ENCODE results near the gene KLRC1. TPM values are rescaled to one million over a fixed set of nuclear protein-coding genes. Genes with fewer than 3 reads are reported as not detected.
"Not testable (repeated sequence)": the region's sequence is repeated elsewhere in the genome, so short reads cannot be mapped to it uniquely, and the experiment has no call there.

The KLRC1 gene
- polyA plus RNA-seq, 1 donor = 3.7 TPM

DNA sequence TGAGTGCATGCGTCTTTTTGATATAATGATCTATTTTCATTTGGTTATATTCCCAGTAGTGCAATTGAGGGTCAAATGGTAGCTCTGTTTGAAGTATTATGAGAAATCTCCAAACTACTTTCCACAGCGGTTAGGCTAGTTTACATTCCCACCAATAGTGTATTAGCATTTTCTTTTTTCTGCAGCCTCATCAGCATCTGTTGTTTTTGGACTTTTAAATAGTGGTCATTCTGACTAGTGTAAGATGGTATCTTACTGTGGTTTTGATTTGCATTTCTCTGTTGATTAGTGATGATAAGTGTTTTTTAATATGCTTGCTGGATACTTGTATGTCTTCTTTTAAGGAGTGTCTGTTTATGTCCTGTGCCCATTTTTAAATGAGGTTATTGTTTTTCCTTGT lies 3.7 kb upstream of the KLRC1 start:
- peaks cover 2% of the 10 kb centered on the region for H3K9me3 ChIP-seq (ENCODE audit: control insufficient read depth, low read depth, low read length)
- H3K4me3 ChIP-seq (ENCODE audit: low read length) = no peak overlapping the region
- H3K27ac ChIP-seq (ENCODE audit: low read length) = no peak overlapping the region
- H3K36me3 ChIP-seq (ENCODE audit: control insufficient read depth, insufficient read depth, low read length) = no peaks in the 10 kb centered on the region
- no peaks in the 10 kb centered on the region for H3K27me3 ChIP-seq (ENCODE audit: control insufficient read depth, insufficient read depth, low read length)
- WGBS (ENCODE audit: insufficient coverage, low lambda C conversion rate) = no CpG with 5 or more reads among the region's 2 CpGs
- H3K4me1 ChIP-seq (ENCODE audit: control insufficient read depth, insufficient read depth, low read length) = no peaks in the 10 kb centered on the region
- no peak for DNase-seq

DNA sequence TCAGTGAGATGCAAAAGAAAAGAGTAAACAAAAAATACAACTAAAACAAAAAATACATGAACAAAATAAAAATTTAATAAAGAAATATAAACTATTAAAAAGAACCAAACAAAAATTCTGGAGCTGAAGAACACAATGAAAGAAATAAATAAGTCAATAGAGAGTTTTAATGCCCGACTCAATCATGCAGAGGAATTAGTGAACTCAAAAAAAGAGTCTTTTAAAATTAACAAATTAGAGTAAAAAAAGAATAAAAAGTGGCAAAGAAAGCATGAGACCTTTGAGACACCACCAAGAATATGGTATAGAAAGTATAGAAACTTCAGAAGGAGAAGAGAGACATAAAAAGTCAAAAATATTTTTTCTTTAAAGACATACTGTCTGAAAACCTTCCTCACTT lies 2.6 kb upstream of the KLRC1 start:
- DNase-seq = no peak
- Histone ChIP-seq H3K4me1 (ENCODE audit: control insufficient read depth, insufficient read depth, low read length) (no peaks in the 10 kb centered on the region), H3K4me3 (ENCODE audit: low read length) (no peak overlapping the region), H3K36me3 (ENCODE audit: control insufficient read depth, insufficient read depth, low read length) (no peaks in the 10 kb centered on the region), H3K27me3 (ENCODE audit: control insufficient read depth, insufficient read depth, low read length) (no peaks in the 10 kb centered on the region), H3K27ac (ENCODE audit: low read length) (no peak overlapping the region), H3K9me3 (ENCODE audit: control insufficient read depth, low read depth, low read length) (no peaks in the 10 kb centered on the region)
- WGBS (ENCODE audit: insufficient coverage, low lambda C conversion rate) = 89% methylated on average over 1 of the region's 1 CpG

DNA sequence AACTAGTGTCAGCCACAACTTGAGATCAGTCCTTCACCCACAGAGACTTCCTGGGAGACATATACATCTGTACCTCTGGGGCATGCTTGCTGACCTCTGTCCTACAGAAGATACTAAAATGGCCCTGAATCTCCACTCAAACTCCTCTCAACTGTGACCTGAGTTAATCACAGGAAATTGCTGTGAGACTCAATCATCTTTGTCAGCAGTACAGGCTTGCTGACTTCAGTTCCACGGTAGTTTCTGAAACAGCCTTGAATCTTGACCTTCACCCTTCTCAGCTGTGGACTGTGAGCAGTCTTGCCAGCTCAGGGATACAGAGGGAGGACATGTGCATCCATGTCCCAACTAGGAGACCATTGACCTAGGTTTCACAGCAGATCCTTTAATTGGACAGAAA lies 1.4 kb upstream of the KLRC1 start:
- no peaks in the 10 kb centered on the region for H3K27me3 ChIP-seq (ENCODE audit: control insufficient read depth, insufficient read depth, low read length)
- no peak overlapping the region for H3K4me3 ChIP-seq (ENCODE audit: low read length)
- no peak overlapping the region for H3K27ac ChIP-seq (ENCODE audit: low read length)
- no CpG with 5 or more reads among the region's 1 CpG for WGBS (ENCODE audit: insufficient coverage, low lambda C conversion rate)
- no peaks in the 10 kb centered on the region for H3K4me1 ChIP-seq (ENCODE audit: control insufficient read depth, insufficient read depth, low read length)
- no peaks in the 10 kb centered on the region for H3K9me3 ChIP-seq (ENCODE audit: control insufficient read depth, low read depth, low read length)
- no peak for DNase-seq
- no peaks in the 10 kb centered on the region for H3K36me3 ChIP-seq (ENCODE audit: control insufficient read depth, insufficient read depth, low read length)

DNA sequence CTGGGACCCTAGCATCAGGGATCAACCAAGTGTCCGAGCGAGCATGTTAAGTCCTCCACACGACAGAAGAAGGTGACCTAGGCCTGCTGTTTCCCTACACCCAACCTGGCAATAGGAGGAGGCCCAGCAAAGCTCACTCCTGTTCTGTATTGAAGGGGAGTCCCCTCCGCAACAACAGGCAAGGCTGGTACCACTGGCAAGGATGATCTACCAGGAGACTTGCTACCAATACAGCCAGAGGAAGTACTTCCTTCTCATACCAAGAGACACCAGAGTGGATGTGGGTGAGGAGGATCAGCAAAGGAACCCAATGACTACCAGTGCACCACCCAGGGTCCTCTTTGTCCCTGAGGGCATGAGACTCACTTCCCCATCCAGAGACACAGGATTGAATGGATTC lies 4.9 kb downstream of the KLRC1 start:
- H3K27ac ChIP-seq (ENCODE audit: low read length) = no peak overlapping the region
- no peaks in the 10 kb centered on the region for H3K4me1 ChIP-seq (ENCODE audit: control insufficient read depth, insufficient read depth, low read length)
- H3K27me3 ChIP-seq (ENCODE audit: control insufficient read depth, insufficient read depth, low read length) = no peaks in the 10 kb centered on the region
- H3K36me3 ChIP-seq (ENCODE audit: control insufficient read depth, insufficient read depth, low read length) = no peaks in the 10 kb centered on the region
- no peaks in the 10 kb centered on the region for H3K9me3 ChIP-seq (ENCODE audit: control insufficient read depth, low read depth, low read length)
- DNase-seq = no peak
- H3K4me3 ChIP-seq (ENCODE audit: low read length) = no peak overlapping the region
- no CpG with 5 or more reads among the region's 4 CpGs for WGBS (ENCODE audit: insufficient coverage, low lambda C conversion rate)

DNA sequence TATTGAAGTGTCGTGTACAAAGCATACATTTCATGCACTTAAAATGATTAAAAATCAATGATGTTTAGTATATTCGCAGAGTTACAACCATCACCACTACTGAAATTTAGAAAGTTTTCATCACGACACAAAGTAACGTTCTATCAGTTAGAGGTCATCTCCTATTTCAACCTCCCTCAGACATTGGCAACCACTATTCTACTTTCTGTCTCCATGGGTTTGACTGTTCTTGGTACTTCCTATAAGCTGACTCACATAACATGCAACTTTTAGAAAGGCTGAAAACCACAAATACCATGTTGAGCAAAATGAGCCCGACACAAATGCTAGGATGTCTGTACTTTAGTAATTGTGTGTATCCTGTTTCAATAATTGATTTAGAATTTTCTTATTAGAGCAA lies 7.1 kb downstream of the KLRC1 start:
- no CpG with 5 or more reads among the region's 5 CpGs for WGBS (ENCODE audit: insufficient coverage, low lambda C conversion rate)
- H3K36me3 ChIP-seq (ENCODE audit: control insufficient read depth, insufficient read depth, low read length); H3K9me3 ChIP-seq (ENCODE audit: control insufficient read depth, low read depth, low read length); H3K4me3 ChIP-seq (ENCODE audit: low read length); DNase-seq; H3K4me1 ChIP-seq (ENCODE audit: control insufficient read depth, insufficient read depth, low read length); H3K27ac ChIP-seq (ENCODE audit: low read length); H3K27me3 ChIP-seq (ENCODE audit: control insufficient read depth, insufficient read depth, low read length): not testable (repeated sequence)

DNA sequence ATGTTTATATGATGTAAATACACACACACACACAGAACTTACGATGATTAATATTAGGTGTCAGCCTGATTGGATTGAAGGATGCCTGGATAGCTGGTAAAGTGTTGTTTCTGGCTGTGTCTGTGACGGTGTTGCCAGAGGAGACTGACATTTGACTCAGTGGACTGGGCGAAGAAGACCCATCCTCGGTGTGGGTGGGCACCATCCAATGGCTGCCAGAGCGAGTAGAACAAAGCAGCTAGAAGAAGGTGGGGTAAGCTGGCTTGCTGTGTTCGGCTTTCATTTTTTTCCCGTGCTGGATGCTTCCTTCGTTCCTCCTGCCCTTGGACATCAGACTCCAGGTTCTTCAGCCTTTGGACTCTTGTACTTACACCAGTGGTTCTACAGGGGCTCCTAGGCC lies 12.0 kb downstream of the KLRC1 start:
- not testable (repeated sequence) for H3K27ac ChIP-seq (ENCODE audit: low read length); DNase-seq; H3K4me3 ChIP-seq (ENCODE audit: low read length); H3K9me3 ChIP-seq (ENCODE audit: control insufficient read depth, low read depth, low read length); H3K27me3 ChIP-seq (ENCODE audit: control insufficient read depth, insufficient read depth, low read length); H3K36me3 ChIP-seq (ENCODE audit: control insufficient read depth, insufficient read depth, low read length); H3K4me1 ChIP-seq (ENCODE audit: control insufficient read depth, insufficient read depth, low read length)
- WGBS (ENCODE audit: insufficient coverage, low lambda C conversion rate) = no CpG with 5 or more reads among the region's 8 CpGs

DNA sequence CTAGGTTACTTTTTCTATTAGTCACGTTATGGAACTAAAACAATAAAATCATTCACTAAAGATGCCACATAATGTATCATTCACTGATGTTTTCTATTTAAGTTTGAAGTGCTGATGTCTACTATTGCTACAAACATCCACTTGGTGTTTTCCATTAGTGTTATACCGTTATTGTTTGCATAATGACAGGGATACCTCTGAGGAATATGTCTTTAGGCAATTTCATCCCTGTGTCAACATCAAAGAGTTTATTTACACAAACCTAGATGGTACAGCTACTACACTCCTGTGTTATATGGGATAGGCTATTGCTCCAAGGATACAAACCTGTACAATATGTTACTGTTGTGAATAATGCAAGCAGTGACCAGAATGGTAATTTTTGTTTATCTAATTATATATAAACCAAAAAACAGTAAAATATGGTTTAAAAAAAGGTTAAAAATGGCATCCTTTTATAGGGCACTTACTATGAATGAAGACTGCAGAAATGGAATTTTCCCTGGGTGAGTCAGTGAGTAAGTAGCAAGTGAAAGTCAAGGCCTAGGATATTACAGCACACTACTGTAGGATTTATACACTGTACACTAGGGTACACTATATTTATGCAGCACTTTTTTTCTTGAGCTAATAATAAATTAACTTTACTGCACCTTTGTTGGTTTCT lies 13.4 kb downstream of the KLRC1 start:
- not testable (repeated sequence) for H3K27ac ChIP-seq (ENCODE audit: low read length); H3K27me3 ChIP-seq (ENCODE audit: control insufficient read depth, insufficient read depth, low read length); DNase-seq; H3K4me3 ChIP-seq (ENCODE audit: low read length); H3K4me1 ChIP-seq (ENCODE audit: control insufficient read depth, insufficient read depth, low read length); H3K36me3 ChIP-seq (ENCODE audit: control insufficient read depth, insufficient read depth, low read length); H3K9me3 ChIP-seq (ENCODE audit: control insufficient read depth, low read depth, low read length)
- no CpG with 5 or more reads among the region's 2 CpGs for WGBS (ENCODE audit: insufficient coverage, low lambda C conversion rate)

DNA sequence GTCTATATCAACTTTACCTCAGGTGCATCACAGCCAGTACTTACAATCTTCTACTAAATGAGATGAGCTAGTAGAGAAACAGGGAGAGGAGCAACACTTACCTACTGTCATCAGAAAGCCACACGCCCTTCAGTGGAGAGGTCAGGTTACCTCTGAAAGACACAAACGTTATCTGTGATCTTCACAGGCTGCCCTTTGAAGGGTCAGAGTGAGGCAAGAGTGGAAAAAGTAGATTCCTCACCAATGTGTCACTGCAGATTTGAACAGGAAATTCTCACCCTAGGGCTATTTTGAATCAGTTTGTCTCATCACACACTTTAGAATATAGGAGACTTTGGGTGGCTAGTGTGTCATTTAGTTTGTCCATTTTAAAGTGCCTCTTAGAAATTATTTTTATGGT lies 15.6 kb downstream of the KLRC1 start:
- H3K9me3 ChIP-seq (ENCODE audit: control insufficient read depth, low read depth, low read length); H3K4me3 ChIP-seq (ENCODE audit: low read length); H3K27ac ChIP-seq (ENCODE audit: low read length); DNase-seq; H3K4me1 ChIP-seq (ENCODE audit: control insufficient read depth, insufficient read depth, low read length); H3K27me3 ChIP-seq (ENCODE audit: control insufficient read depth, insufficient read depth, low read length); H3K36me3 ChIP-seq (ENCODE audit: control insufficient read depth, insufficient read depth, low read length): not testable (repeated sequence)
- WGBS (ENCODE audit: insufficient coverage, low lambda C conversion rate) = no CpG with 5 or more reads among the region's 2 CpGs

DNA sequence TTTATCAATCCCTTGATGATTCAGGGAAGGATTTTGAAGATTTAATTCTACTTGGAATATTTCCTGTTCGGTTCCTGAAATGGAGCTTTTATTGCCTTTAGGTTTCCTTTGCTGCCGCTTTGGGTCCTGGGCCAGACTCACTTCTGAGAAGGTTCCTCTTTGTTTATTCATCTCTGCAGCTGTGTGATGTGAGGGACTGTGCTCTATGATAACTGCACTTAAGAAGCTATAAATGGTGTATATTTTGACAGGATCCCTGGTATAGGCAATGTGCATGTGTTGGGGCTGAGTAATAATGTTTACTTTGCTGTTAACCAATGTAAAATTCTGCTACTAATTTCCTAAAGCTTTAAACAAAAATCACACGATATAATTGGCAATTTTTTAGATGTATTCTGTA lies 17.4 kb downstream of the KLRC1 start, which contains the start of gene KLRC2:
Gene KLRC2, minus strand, starts transcription at position 195 of the 400 bp plus-strand sequence. Its CDS starts 24 bp downstream, at position 171.
- not testable (repeated sequence) for H3K4me3 ChIP-seq (ENCODE audit: low read length); H3K36me3 ChIP-seq (ENCODE audit: control insufficient read depth, insufficient read depth, low read length); H3K27me3 ChIP-seq (ENCODE audit: control insufficient read depth, insufficient read depth, low read length); H3K4me1 ChIP-seq (ENCODE audit: control insufficient read depth, insufficient read depth, low read length); H3K9me3 ChIP-seq (ENCODE audit: control insufficient read depth, low read depth, low read length); H3K27ac ChIP-seq (ENCODE audit: low read length)
- DNase-seq = peak in 1 of 2 donors; percentile 12
- 50% methylated on average over 1 of the region's 3 CpGs for WGBS (ENCODE audit: insufficient coverage, low lambda C conversion rate)

DNA sequence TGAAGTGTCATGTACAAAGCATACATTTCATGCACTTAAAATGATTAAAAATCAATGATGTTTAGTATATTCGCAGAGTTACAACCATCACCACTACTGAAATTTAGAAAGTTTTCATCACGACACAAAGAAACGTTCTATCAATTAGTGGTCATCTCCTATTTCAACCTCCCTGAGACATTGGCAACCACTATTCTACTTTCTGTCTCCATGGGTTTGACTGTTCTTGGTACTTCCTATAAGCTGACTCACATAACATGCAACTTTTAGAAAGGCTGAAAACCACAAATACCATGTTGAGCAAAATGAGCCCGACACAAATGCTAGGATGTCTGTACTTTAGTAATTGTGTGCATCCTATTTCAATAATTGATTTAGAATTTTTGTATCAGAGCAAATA lies 22.6 kb downstream of the KLRC1 start:
- H3K36me3 ChIP-seq (ENCODE audit: control insufficient read depth, insufficient read depth, low read length); H3K4me3 ChIP-seq (ENCODE audit: low read length); H3K4me1 ChIP-seq (ENCODE audit: control insufficient read depth, insufficient read depth, low read length); H3K27me3 ChIP-seq (ENCODE audit: control insufficient read depth, insufficient read depth, low read length); H3K9me3 ChIP-seq (ENCODE audit: control insufficient read depth, low read depth, low read length); DNase-seq; H3K27ac ChIP-seq (ENCODE audit: low read length): not testable (repeated sequence)
- no CpG with 5 or more reads among the region's 4 CpGs for WGBS (ENCODE audit: insufficient coverage, low lambda C conversion rate)

DNA sequence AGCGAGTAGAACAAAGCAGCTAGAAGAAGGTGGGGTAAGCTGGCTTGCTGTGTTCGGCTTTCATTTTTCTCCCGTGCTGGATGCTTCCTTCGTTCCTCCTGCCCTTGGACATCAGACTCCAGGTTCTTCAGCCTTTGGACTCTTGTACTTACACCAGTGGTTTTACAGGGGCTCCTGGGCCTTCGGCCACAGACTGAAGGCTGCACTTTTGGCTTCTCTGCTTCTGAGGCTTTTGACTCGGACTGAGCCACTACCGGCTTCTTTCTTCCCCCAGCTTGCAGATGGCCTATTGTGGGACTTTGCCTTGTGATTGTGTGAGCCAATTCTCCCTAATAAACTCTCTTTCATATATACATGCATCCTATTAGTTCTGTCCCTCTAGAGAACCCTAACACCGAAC lies 27.2 kb downstream of the KLRC1 start:
- H3K4me3 ChIP-seq (ENCODE audit: low read length); H3K27me3 ChIP-seq (ENCODE audit: control insufficient read depth, insufficient read depth, low read length); H3K9me3 ChIP-seq (ENCODE audit: control insufficient read depth, low read depth, low read length); H3K36me3 ChIP-seq (ENCODE audit: control insufficient read depth, insufficient read depth, low read length); DNase-seq; H3K27ac ChIP-seq (ENCODE audit: low read length); H3K4me1 ChIP-seq (ENCODE audit: control insufficient read depth, insufficient read depth, low read length): not testable (repeated sequence)
- 80% methylated on average over 2 of the region's 8 CpGs for WGBS (ENCODE audit: insufficient coverage, low lambda C conversion rate)

Measured in large intestine (tissue), 3 donors.